Epithelial cell of prostate (primary cell): ENCODE results near the gene USP7.
"Not testable (repeated sequence)": the region's sequence is repeated elsewhere in the genome, so short reads cannot be mapped to it uniquely, and the experiment has no call there.

Experiments used
- DNase-seq: peaks from one replicate; pipeline ENCODE4 v3.0.0-alpha.2; 2011; ENCODE audit warnings: low read depth, low spot score
- H3K27ac ChIP-seq: fragments of 450-650 bp; 2 replicates; pipeline ENCODE4 v1.5.1; 2017; ENCODE audit warnings: mild to moderate bottlenecking

Gene USP7

GRCh38 chr16:8934601-8935000 is 29.1 kb downstream of the USP7 start:
- no peak overlapping the region for H3K27ac ChIP-seq
- DNase-seq, result no peak

- DNase-seq, result no peak
- H3K27ac ChIP-seq, result no peak overlapping the region
Measured at GRCh38 chr16:8931859-8932258, 31.8 kb downstream of the USP7 start.

GRCh38 chr16:8929086-8929748 is 34.5 kb downstream of the USP7 start:
- H3K27ac ChIP-seq, result no peak overlapping the region
- DNase-seq, result no peak

- no peak overlapping the region for H3K27ac ChIP-seq
- no peak for DNase-seq
Measured at GRCh38 chr16:8928467-8928957, 35.2 kb downstream of the USP7 start.

- DNase-seq, result no peak
- H3K27ac ChIP-seq, result no peak overlapping the region
Measured at GRCh38 chr16:8926827-8927226, 36.9 kb downstream of the USP7 start.

- no peak for DNase-seq
- H3K27ac ChIP-seq, result no peak overlapping the region
Measured at GRCh38 chr16:8925455-8925854, 38.3 kb downstream of the USP7 start.

GRCh38 chr16:8924214-8924613 is 39.5 kb downstream of the USP7 start:
- no peak for DNase-seq
- no peak overlapping the region for H3K27ac ChIP-seq

- DNase-seq, result no peak
- no peak overlapping the region for H3K27ac ChIP-seq
Measured at GRCh38 chr16:8923199-8923598, 40.5 kb downstream of the USP7 start.

GRCh38 chr16:8921347-8921984 is 42.2 kb downstream of the USP7 start:
- DNase-seq, result no peak
- H3K27ac ChIP-seq, result no peak overlapping the region

GRCh38 chr16:8920645-8921346 is 42.9 kb downstream of the USP7 start:
- no peak overlapping the region for H3K27ac ChIP-seq

GRCh38 chr16:8919934-8920462 is 43.7 kb downstream of the USP7 start:
- DNase-seq, result no peak
- H3K27ac ChIP-seq, result no peak overlapping the region

More at GRCh38 chr16:8920645-8921346, 42.9 kb downstream of the USP7 start:
- no peak for DNase-seq

- no peak overlapping the region for H3K27ac ChIP-seq
- DNase-seq, result no peak
Measured at GRCh38 chr16:8919089-8919933, 44.4 kb downstream of the USP7 start.

GRCh38 chr16:8917336-8917735 is 46.4 kb downstream of the USP7 start:
- DNase-seq, H3K27ac ChIP-seq: not testable (repeated sequence)

- no peak overlapping the region for H3K27ac ChIP-seq
- DNase-seq, result no peak
Measured at GRCh38 chr16:8916541-8917225, 47.0 kb downstream of the USP7 start.

GRCh38 chr16:8915722-8916301 is 47.9 kb downstream of the USP7 start:
- DNase-seq, result no peak
- no peak overlapping the region for H3K27ac ChIP-seq

GRCh38 chr16:8914098-8914497 is 49.6 kb downstream of the USP7 start:
- H3K27ac ChIP-seq, result no peak overlapping the region
- no peak for DNase-seq

- no peak for DNase-seq
- H3K27ac ChIP-seq, result no peak overlapping the region
Measured at GRCh38 chr16:8912793-8913192, 50.9 kb downstream of the USP7 start.

- H3K27ac ChIP-seq, result no peak overlapping the region
- no peak for DNase-seq
Measured at GRCh38 chr16:8910811-8911210, 52.9 kb downstream of the USP7 start.

GRCh38 chr16:8908810-8909468 is 54.8 kb downstream of the USP7 start:
- H3K27ac ChIP-seq, result no peak overlapping the region
- DNase-seq, result no peak
